BJ (cell line): ENCODE measurements around the gene ANKRD61. TPM values are rescaled to one million over a fixed set of nuclear protein-coding genes. Genes with fewer than 3 reads are reported as not detected.

Experiments
- polyA plus RNA-seq: library from polyadenylated mRNA; depleted of rRNA; stranded (reverse); fragments of >200 nt; gene quantifications from 2 replicates; pipeline ENCODE4 v1.2.3, GENCODE V29; 2011; rRNA removed
- small RNA-seq: library from RNA; depleted of rRNA; stranded (forward); fragments of <200 nt; gene quantifications from one replicate; pipeline ENCODE3, GENCODE V24; 2012; ENCODE audit warnings: low replicate concordance, low read depth; ENCODE audit not compliant: insufficient read length

ANKRD61 gene
- polyA plus RNA-seq, 1 experiment, result 0.40 TPM

Small RNA genes lying within 50 kb of the gene (small RNA-seq; reads per million reads assigned to genes)
- not detected for gene RF00019
- not detected for gene RNU6-218P
- gene SNORA80D, result 1.1 reads per million

Other genes starting within 250 kb of the ANKRD61 start
- gene RNF216, start 249.7 kb upstream of the ANKRD61 start, polyA plus RNA-seq, result 27.2 and 33.0 TPM in 2 replicates
- gene OCM, start 150.6 kb upstream of the ANKRD61 start, polyA plus RNA-seq, result not detected in 2 replicates
- 26.4 and 45.2 TPM in 2 replicates for gene CCZ1, start 132.6 kb upstream of the ANKRD61 start, polyA plus RNA-seq
- gene RSPH10B, start 60.7 kb upstream of the ANKRD61 start, polyA plus RNA-seq, result not detected in 2 replicates
- gene PMS2, start 22.3 kb upstream of the ANKRD61 start, polyA plus RNA-seq, result 6.4 and 9.7 TPM in 2 replicates
- gene AIMP2, start 22.1 kb upstream of the ANKRD61 start, polyA plus RNA-seq, result 74.9 and 75.0 TPM in 2 replicates
- 66.5 and 71.6 TPM in 2 replicates for gene EIF2AK1, start 27.8 kb downstream of the ANKRD61 start, polyA plus RNA-seq
- gene USP42, start 73.6 kb downstream of the ANKRD61 start, polyA plus RNA-seq, result 2.0 and 2.5 TPM in 2 replicates
- 40.6 and 45.5 TPM in 2 replicates for gene CYTH3, start 241.2 kb downstream of the ANKRD61 start, polyA plus RNA-seq